ENCODE measurements around the gene EXOC8. TPM values are rescaled to one million over a fixed set of nuclear protein-coding genes. Genes with fewer than 3 reads are reported as not detected.

The EXOC8 gene
- total and polyA plus RNA-seq, 2 donors (not counting 3 experiments of a cell fraction or from before 2014, with no cell fraction given), result 2.8 to 13.2 TPM

- FAIRE-seq, result no peak
- CTCF ChIA-PET, result interaction anchor here (1.1 kb wide), 1 partner anchor 9 kb away, joined by 3 read pairs; no protein-coding TSS in a partner anchor
- no peaks in the 10 kb centered on the region for H4K20me1 ChIP-seq (replicated peaks; ENCODE audit: control insufficient read depth, extremely low read depth, insufficient read depth, low read length)
- no TSS peak for BruUV-seq (replicated peaks)
- peaks cover 0 to 2% of the 10 kb centered on the region in 2 experiments for H3K36me3 ChIP-seq (ENCODE audit: control insufficient read depth in 2 of 2, extremely low read depth in 1 of 2, insufficient read depth in 2 of 2, low read length in 2 of 2)
- no peaks in the 10 kb centered on the region for H3K27me3 ChIP-seq (ENCODE audit: control insufficient read depth in 2 of 2, insufficient read depth in 2 of 2, low read length in 2 of 2)
- H3K4me2 ChIP-seq (ENCODE audit: insufficient read depth, low read length), result no peak overlapping the region
- peak; percentile 27 for DNase-seq (ENCODE audit: low read depth, low spot score)
- H3K4me3 ChIP-seq (replicated peaks in 1 of 3; ENCODE audit: insufficient read depth in 1 of 3, low read depth in 1 of 3, low read length in 3 of 3), result no peak overlapping the region
- intact Hi-C loops (cut with micrococcal nuclease) (no loop called here), dilution Hi-C loops (cut with MboI; ENCODE audit: extremely low pct_ligation_motif_present, low sequenced_read_pairs) (no loop called here)
- TF ChIP-seq FOS (IDR thresholded peaks at IDR 0.05; ENCODE audit: borderline replicate concordance, insufficient read depth, low read length) (peak; percentile 50), CTCF (IDR thresholded peaks at IDR 0.05; ENCODE audit: extremely low read depth in 1 of 2, insufficient read depth in 1 of 2, low read depth in 1 of 2, low read length in 2 of 2) (no peak), JUN (IDR thresholded peaks at IDR 0.05; ENCODE audit: borderline replicate concordance, insufficient read depth, insufficient read length, low read depth) (peak; percentile 22)
- H2AFZ ChIP-seq (ENCODE audit: low read depth, low read length), result no peak overlapping the region
- H3K27ac ChIP-seq (ENCODE audit: insufficient read depth, low read depth, low read length), result no peak overlapping the region
- no peak overlapping the region for H3K9ac ChIP-seq (replicated peaks; ENCODE audit: extremely low read depth, insufficient read depth, low read length)
- H3K4me1 ChIP-seq (ENCODE audit: control insufficient read depth, extremely low read depth, insufficient read depth, low read length), result peaks cover 20% of the 10 kb centered on the region
- no peaks in the 10 kb centered on the region for H3K9me3 ChIP-seq (replicated peaks; ENCODE audit: control insufficient read depth, insufficient read depth, low read length)
- H3K9me1 ChIP-seq (replicated peaks; ENCODE audit: control insufficient read depth, extremely low read depth, insufficient read depth, low read length), result no peaks in the 10 kb centered on the region
- H3K79me2 ChIP-seq (ENCODE audit: control insufficient read depth, insufficient read depth, low read length), result peaks cover 53% of the 10 kb centered on the region
- POLR2A ChIA-PET, result no interaction called here
Observed at GRCh38 chr1:231376101-231376500, 38.4 kb upstream of the EXOC8 start.

GRCh38 chr1:231374394-231374793 is 36.7 kb upstream of the EXOC8 start:
- FAIRE-seq (no peak), DNase-seq (ENCODE audit: low read depth, low spot score) (no peak)
- H3K36me3 ChIP-seq (ENCODE audit: control insufficient read depth in 2 of 2, extremely low read depth in 1 of 2, insufficient read depth in 2 of 2, low read length in 2 of 2), result peaks cover 0 to 4% of the 10 kb centered on the region in 2 experiments
- H3K27me3 ChIP-seq (ENCODE audit: control insufficient read depth in 2 of 2, insufficient read depth in 2 of 2, low read length in 2 of 2), result no peaks in the 10 kb centered on the region
- intact Hi-C loops (cut with micrococcal nuclease) (no loop called here), dilution Hi-C loops (cut with MboI; ENCODE audit: extremely low pct_ligation_motif_present, low sequenced_read_pairs) (no loop called here)
- H3K27ac ChIP-seq (ENCODE audit: insufficient read depth, low read depth, low read length), result no peak overlapping the region
- H3K4me3 ChIP-seq (replicated peaks in 1 of 3; ENCODE audit: insufficient read depth in 1 of 3, low read depth in 1 of 3, low read length in 3 of 3), result no peak overlapping the region
- BruUV-seq (replicated peaks), result no TSS peak
- no peak for TF ChIP-seq JUN (IDR thresholded peaks at IDR 0.05; ENCODE audit: borderline replicate concordance, insufficient read depth, insufficient read length, low read depth)
- no peak for TF ChIP-seq MAX (IDR thresholded peaks at IDR 0.05; ENCODE audit: insufficient read depth, insufficient read length)
- TF ChIP-seq POLR2AphosphoS5 (IDR thresholded peaks at IDR 0.05; ENCODE audit: insufficient read depth, low read depth, low read length), result no peak
- no peak for TF ChIP-seq MYC (IDR thresholded peaks at IDR 0.05; ENCODE audit: low read depth, low read length)
- TF ChIP-seq GATA2 (IDR thresholded peaks at IDR 0.05; ENCODE audit: insufficient read depth, insufficient read length, low read depth, low read length), result no peak
- no peak for TF ChIP-seq POLR2A (IDR thresholded peaks at IDR 0.05; ENCODE audit: low read depth, low read length)
- no peak for TF ChIP-seq FOS (IDR thresholded peaks at IDR 0.05; ENCODE audit: borderline replicate concordance, insufficient read depth, low read length)
- no peak for TF ChIP-seq CTCF (IDR thresholded peaks at IDR 0.05; ENCODE audit: extremely low read depth in 1 of 2, insufficient read depth in 1 of 2, low read depth in 1 of 2, low read length in 2 of 2)
- TF ChIP-seq EZH2 (IDR thresholded peaks at IDR 0.05; ENCODE audit: borderline replicate concordance, low read depth, low read length, severe bottlenecking), result no peak
- no peaks in the 10 kb centered on the region for H3K9me1 ChIP-seq (replicated peaks; ENCODE audit: control insufficient read depth, extremely low read depth, insufficient read depth, low read length)
- no peak overlapping the region for H3K9ac ChIP-seq (replicated peaks; ENCODE audit: extremely low read depth, insufficient read depth, low read length)
- ChIA-PET CTCF (interaction anchor here (1.0 to 1.3 kb wide), 4 partner anchors 9 to 210 kb away, joined by 3 to 6 read pairs (median 4); no protein-coding TSS in a partner anchor), POLR2A (no interaction called here)
- H3K4me1 ChIP-seq (ENCODE audit: control insufficient read depth, extremely low read depth, insufficient read depth, low read length), result peaks cover 20% of the 10 kb centered on the region
- no peaks in the 10 kb centered on the region for H3K9me3 ChIP-seq (replicated peaks; ENCODE audit: control insufficient read depth, insufficient read depth, low read length)
- no peaks in the 10 kb centered on the region for H4K20me1 ChIP-seq (replicated peaks; ENCODE audit: control insufficient read depth, extremely low read depth, insufficient read depth, low read length)
- H2AFZ ChIP-seq (ENCODE audit: low read depth, low read length), result no peak overlapping the region
- H3K79me2 ChIP-seq (ENCODE audit: control insufficient read depth, insufficient read depth, low read length), result peaks cover 44% of the 10 kb centered on the region
- no peak overlapping the region for H3K4me2 ChIP-seq (ENCODE audit: insufficient read depth, low read length)

Data from endothelial cell of umbilical vein (primary cell).